Measurements from ENCODE around the gene PDZD2.
"Not testable (repeated sequence)": the region's sequence is repeated elsewhere in the genome, so short reads cannot be mapped to it uniquely, and the experiment has no call there.

- TF ChIP-seq POLR2A, CTCF, POLR2AphosphoS5, EP300 (IDR thresholded peaks at IDR 0.05): not testable (repeated sequence)
Observed at GRCh38 chr5:32039601-32040000, 400.7 kb downstream of the PDZD2 start.

Measured in suprapubic skin (tissue), 4 donors.